ENCODE measurements around the gene ENTHD1.
"Not testable (repeated sequence)": the region's sequence is repeated elsewhere in the genome, so short reads cannot be mapped to it uniquely, and the experiment has no call there.

The ENTHD1 gene

DNA sequence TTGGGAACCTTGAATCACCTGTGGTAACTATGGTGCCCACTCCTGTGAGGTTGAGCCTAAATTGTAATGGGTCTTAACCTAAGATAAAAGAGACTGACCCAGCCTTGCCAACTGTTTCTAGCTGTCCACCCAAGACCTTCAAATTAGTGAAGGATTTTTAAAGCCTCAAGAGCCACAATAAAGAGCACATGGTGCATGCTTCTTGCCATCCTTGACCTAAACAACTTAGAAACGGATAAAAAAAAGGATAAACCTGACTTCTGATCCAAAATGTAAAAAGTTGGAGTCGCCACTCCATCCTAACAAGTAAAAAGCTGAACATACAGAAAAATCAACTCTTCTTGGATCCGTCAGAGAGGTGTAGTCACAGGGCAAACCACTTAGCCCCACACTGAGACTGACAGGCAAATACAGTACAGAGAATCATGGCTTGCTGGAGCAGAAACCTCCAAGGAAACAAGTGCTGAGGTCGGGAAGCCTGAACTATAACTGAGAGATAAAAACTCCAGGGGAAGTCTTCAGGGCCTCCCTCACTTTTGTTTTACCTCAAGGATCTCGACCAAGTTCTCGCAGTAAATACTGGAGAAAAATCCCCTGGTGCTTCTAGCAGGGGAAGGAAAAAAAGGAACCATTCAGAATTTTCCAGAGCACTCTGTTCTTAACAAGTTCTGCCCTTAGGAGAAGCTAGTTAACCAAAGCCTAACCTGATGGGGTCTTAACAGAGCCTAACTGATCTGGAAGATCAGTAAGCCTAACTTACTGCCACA lies 16.3 kb downstream of the ENTHD1 start:
- Histone ChIP-seq H3K27ac (no peak overlapping the region), H3K79me2 (ENCODE audit: insufficient read depth, low read depth) (no peaks in the 10 kb centered on the region), H3K4me2 (no peak overlapping the region), H3K36me3 (ENCODE audit: insufficient read depth) (no peaks in the 10 kb centered on the region), H3K4me3 (IDR thresholded peaks at IDR 0.05; ENCODE audit: insufficient read depth, low read depth, low read length) (no peak overlapping the region), H4K20me1 (ENCODE audit: insufficient read depth) (no peaks in the 10 kb centered on the region), H3K27me3 (ENCODE audit: insufficient read depth, low read depth) (no peaks in the 10 kb centered on the region; the same call in 1 of the 2 replicates), H3K9ac (no peak overlapping the region), H2AFZ (ENCODE audit: low read depth) (no peak overlapping the region), H3K4me1 (ENCODE audit: low read depth, poor library complexity, severe bottlenecking) (no peaks in the 10 kb centered on the region)
- TF ChIP-seq, protein P1, sequence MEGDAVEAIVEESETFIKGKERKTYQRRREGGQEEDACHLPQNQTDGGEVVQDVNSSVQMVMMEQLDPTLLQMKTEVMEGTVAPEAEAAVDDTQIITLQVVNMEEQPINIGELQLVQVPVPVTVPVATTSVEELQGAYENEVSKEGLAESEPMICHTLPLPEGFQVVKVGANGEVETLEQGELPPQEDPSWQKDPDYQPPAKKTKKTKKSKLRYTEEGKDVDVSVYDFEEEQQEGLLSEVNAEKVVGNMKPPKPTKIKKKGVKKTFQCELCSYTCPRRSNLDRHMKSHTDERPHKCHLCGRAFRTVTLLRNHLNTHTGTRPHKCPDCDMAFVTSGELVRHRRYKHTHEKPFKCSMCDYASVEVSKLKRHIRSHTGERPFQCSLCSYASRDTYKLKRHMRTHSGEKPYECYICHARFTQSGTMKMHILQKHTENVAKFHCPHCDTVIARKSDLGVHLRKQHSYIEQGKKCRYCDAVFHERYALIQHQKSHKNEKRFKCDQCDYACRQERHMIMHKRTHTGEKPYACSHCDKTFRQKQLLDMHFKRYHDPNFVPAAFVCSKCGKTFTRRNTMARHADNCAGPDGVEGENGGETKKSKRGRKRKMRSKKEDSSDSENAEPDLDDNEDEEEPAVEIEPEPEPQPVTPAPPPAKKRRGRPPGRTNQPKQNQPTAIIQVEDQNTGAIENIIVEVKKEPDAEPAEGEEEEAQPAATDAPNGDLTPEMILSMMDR (conservative IDR thresholded peaks at IDR 0.05; ENCODE audit: low read depth, low read length): no peak

DNA sequence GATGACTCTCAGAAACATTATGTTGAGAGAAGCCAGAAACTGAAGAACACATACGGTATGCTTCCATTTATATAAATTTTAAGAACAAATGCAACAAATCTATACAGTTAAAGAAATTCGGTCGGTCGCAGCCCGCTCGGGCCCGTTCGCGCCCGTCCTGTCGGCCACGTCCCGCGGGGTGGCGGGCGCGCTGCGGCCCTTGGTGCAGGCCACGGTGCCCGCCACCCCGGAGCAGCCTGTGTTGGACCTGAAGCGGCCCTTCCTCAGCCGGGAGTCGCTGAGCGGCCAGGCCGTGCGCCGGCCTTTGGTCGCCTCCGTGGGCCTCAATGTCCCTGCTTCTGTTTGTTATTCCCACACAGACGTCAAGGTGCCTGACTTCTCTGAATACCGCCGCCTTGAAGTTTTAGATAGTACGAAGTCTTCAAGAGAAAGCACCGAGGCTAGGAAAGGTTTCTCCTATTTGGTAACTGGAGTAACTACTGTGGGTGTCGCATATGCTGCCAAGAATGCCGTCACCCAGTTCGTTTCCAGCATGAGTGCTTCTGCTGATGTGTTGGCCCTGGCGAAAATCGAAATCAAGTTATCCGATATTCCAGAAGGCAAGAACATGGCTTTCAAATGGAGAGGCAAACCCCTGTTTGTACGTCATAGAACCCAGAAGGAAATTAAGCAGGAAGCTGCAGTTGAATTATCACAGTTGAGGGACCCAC lies 18.2 kb downstream of the ENTHD1 start:
- not testable (repeated sequence) for H3K9ac ChIP-seq; H3K27ac ChIP-seq; H3K36me3 ChIP-seq (ENCODE audit: insufficient read depth); H4K20me1 ChIP-seq (ENCODE audit: insufficient read depth); H3K4me1 ChIP-seq (ENCODE audit: low read depth, poor library complexity, severe bottlenecking); H3K4me3 ChIP-seq (IDR thresholded peaks at IDR 0.05; ENCODE audit: insufficient read depth, low read depth, low read length); H3K4me2 ChIP-seq; H3K27me3 ChIP-seq (ENCODE audit: insufficient read depth, low read depth); H2AFZ ChIP-seq (ENCODE audit: low read depth); H3K79me2 ChIP-seq (ENCODE audit: insufficient read depth, low read depth)

DNA sequence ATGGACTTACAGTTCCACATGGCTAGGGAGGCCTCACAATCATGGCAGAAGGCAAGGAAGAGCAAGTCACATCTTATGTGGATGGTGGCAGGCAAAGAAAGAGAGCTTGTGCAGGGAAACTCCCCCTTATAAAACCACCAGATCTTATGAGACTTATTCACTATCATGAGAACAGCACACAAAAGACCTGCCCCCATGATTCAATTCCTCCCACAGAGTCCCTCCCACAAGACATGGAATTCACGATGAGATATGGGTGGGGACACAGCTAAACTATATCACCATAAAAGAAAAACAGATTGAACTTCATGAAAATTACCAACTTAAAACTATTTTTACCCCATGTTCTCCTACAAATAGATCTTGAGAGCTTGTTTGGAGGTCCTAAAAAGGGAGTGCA lies 19.6 kb downstream of the ENTHD1 start:
- Histone ChIP-seq H2AFZ (ENCODE audit: low read depth) (no peak overlapping the region), H3K9ac (no peak overlapping the region), H3K27ac (no peak overlapping the region), H3K4me3 (IDR thresholded peaks at IDR 0.05; ENCODE audit: insufficient read depth, low read depth, low read length) (no peak overlapping the region), H3K79me2 (ENCODE audit: insufficient read depth, low read depth) (no peaks in the 10 kb centered on the region), H3K4me2 (no peak overlapping the region), H3K36me3 (ENCODE audit: insufficient read depth) (no peaks in the 10 kb centered on the region), H4K20me1 (ENCODE audit: insufficient read depth) (no peaks in the 10 kb centered on the region), H3K27me3 (ENCODE audit: insufficient read depth, low read depth) (no peaks in the 10 kb centered on the region; the same call in 1 of the 2 replicates), H3K4me1 (ENCODE audit: low read depth, poor library complexity, severe bottlenecking) (no peaks in the 10 kb centered on the region)
- TF ChIP-seq, protein P1 (conservative IDR thresholded peaks at IDR 0.05; ENCODE audit: low read depth, low read length): no peak

DNA sequence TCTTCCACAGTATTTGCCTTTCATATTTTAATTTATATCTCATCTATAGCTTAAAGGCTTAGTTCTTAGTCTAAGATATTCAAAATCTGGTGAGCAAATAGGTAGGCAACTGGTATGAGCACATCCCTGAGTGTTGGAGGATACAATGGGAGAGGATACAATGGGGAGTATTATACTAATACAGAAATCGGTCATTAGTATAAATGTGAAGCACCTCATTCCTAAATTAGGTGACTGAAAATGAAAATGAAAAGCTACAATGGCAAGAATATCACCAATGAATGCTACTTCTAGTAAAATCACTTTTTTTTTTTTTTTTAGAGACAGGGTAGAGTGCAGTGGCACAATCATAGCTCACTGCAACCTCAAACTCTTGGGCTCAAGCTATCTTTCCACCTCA lies 21.0 kb downstream of the ENTHD1 start:
- Histone ChIP-seq H3K79me2 (ENCODE audit: insufficient read depth, low read depth) (no peaks in the 10 kb centered on the region), H4K20me1 (ENCODE audit: insufficient read depth) (no peaks in the 10 kb centered on the region), H3K4me2 (no peak overlapping the region), H3K4me3 (IDR thresholded peaks at IDR 0.05; ENCODE audit: insufficient read depth, low read depth, low read length) (no peak overlapping the region), H3K36me3 (ENCODE audit: insufficient read depth) (no peaks in the 10 kb centered on the region), H3K4me1 (ENCODE audit: low read depth, poor library complexity, severe bottlenecking) (no peaks in the 10 kb centered on the region), H3K27ac (no peak overlapping the region), H3K9ac (no peak overlapping the region), H3K27me3 (ENCODE audit: insufficient read depth, low read depth) (no peaks in the 10 kb centered on the region; the same call in 1 of the 2 replicates), H2AFZ (ENCODE audit: low read depth) (no peak overlapping the region)
- TF ChIP-seq, protein P1 (conservative IDR thresholded peaks at IDR 0.05; ENCODE audit: low read depth, low read length): no peak
